DMS153 (cell line): Measurements from ENCODE around the gene ST3GAL3.
"Not testable (repeated sequence)": the region's sequence is repeated elsewhere in the genome, so short reads cannot be mapped to it uniquely, and the experiment has no call there.

Source experiments
- DNase-seq: peaks from one replicate; lab custom pipeline; 2025; lab: John Stamatoyannopoulos, UW

Gene ST3GAL3

DNA sequence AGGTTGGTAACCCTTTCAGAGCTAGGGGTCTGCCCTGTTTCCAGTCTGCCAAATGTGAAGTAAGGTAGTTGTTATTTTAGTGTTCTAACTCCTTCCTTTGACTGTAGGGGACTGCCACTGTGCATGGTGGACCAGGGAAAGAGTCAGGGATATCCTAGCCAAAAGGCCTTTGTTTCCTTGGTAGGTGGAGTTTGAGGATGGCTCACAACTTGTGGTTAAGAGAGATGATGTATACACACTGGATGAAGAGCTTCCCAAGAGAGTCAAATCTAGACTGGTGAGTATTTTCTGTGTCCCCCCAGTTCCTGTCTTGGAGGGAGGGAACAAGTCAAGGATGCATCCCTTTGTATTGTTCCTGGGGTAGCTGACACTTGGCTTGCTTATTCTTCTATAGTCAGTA lies 3.5 kb upstream of the ST3GAL3 start:
- DNase-seq = no peak

DNA sequence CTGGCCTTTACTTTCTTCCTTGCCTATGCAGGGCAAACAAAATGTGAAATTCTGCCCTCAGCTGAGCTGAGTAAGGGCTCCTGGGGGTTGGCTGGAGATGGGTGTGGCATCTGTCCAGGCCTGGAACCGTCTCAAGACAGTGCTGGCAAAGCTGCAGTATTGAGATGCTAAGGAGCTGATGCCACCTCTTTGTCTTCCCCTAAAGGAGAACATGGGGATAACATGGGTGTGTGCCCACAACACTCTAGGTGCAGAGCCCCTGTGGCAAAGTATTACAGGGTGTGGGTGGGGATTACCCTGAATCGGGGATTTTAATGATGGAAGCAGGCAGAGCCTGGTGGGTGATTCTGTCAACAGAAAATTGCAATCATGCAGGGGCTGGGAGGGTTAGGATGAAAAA lies 2.5 kb upstream of the ST3GAL3 start:
- no peak for DNase-seq

DNA sequence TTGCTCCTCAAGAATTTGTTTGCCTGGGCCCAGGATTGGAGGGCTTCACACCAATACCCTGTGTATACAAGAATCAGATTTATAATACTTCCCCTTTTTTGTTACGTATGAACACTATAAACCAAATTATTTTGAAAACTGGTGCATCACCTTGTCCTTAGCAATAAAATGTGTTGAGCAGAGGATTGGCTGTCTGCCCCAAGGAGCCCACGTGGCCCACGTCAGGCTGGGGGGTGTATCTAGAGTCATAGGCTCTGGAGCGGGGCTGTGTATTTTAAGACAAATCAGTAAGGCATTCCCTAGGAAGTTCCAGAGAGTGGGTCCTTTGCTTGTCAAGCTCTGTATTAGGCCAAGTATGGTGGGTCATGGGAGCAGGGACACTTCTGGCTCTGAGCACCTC lies 2.0 kb upstream of the ST3GAL3 start:
- DNase-seq = no peak

DNA sequence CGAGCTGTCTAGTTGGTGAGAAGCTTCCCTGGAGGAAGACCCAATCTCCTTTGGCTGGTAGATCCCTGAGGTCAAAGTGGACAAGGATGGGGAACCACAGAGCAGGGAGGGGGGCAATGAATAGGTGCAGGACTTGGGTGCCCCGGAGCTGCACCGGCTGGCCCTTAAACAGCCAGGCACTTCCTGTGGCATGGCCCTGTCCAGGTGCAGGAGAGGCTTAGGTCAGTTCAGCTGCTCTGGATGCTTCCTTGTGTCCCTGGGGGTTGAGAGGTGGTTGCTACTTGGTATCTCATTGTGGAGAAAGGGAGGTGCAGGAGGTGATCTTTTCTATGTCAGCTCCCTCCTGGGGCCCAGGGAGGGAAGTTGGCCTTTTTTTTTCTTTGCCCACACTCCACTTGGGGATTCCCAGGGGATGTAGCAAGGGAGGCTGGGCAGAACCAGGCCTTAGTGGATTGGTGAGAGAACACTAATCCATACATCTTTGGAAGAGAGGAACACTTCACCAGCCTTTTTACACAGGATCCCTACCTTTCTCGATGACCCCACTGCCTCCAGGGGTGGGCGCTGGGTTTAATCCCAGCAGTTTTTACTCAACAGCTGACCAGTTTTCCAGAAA lies 1.2 kb upstream of the ST3GAL3 start:
- DNase-seq = no peak

DNA sequence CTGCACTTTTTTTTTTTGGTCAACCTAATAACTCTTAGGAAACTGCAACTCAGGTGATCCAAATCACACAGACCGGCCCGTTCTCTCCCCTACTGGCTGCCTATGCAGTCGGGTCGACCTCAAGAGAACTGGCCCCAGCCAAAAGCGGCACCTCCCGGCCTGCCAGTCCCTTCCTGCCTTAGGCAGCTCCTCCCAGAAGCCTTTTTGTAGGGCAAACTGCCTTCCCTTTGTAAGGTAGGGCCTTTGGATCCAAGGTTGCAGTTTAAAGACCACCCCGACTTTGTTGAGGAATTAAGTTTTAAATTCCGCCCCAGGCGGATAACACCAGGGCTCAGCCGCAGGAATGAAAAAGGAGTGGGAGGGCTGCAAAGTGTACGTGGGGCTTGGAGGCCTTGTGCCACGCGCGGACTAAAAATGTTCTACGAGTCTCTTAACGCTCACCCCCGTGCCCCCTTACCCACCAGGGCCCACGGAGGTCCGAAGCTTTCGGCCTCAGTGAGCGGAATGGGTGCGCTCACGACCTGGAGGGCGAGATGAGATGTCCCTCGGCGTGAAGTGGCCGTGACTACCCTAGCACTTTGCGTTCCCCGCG lies 642 bp upstream of the ST3GAL3 start:
- no peak for DNase-seq

DNA sequence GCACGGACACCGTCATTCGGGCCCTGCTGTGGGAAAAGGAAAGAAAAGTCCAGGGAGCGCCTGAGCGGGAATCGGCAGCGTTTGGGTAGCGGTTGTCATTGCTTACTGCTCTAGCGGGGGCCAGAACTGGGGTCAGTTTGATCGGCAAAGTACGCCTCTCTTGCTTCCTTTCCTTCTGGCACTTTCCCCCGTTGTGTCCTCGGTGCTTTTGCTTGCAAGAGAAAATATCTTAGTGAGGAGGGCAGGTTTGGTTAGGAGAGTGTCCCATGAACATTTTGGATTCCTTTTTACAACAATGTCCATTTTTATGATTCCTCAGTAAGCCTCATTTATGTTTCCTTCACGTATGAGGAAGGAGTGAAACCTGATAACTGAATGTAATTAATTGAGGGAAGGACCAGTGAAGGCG lies 670 bp downstream of the ST3GAL3 start:
- DNase-seq = no peak

DNA sequence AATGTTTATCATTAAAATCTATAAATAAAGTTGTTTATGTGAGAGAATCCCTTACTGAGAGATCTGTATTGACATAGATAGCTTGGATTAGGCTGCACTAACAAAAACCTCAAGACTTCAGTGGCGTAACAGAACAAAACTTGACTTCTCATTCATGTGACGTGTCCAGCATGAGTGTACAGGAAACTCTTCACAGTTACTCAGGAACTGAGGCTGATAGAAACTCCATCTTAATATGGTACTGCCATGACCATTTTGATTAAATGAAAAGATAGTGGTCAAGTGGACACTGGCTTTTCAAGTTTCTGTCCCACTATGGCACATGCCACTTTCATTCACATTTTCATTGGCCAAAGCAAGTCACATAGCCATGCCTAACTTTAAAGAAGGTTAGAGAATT lies 3.7 kb downstream of the ST3GAL3 start:
- DNase-seq = no peak

DNA sequence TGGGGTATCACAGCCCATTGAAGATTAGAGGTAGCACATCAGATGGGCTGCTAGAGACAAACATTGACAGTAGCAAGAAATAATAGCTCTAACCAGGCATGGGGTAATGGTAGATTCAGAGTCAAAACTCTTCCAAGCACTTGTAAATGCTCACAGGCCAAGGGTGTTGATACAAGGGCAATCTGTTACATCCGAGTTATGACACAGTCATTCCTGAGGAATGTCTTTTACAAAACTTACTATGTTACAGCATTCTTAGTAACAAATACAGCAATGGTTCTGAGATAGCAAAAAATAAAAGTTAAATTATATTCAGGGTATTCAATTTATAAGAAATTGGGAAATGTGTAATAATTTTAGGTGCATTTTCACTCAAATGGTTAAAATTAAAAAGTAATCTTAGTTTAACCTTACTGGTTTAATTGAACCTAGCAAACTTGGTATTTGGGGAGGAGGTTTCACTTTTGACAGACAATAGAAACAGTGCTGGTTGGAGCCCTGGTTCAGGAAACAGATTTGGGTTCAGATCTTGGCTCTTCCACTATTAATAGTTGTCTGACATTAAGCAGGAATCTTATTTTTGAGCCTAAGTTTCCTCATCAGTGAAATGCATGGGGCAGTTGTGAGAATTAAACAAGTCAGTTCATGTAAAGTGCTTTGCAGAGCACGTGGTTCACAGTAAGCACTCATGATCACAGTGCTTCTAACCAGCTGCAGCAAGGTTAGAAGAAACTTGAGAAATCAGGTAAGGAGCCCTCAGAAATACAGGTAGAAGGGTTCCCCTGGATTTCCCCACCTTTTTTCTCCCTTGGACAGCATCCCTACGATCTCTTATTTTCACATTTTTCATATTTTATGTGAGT lies 4.4 kb downstream of the ST3GAL3 start:
- DNase-seq = no peak

DNA sequence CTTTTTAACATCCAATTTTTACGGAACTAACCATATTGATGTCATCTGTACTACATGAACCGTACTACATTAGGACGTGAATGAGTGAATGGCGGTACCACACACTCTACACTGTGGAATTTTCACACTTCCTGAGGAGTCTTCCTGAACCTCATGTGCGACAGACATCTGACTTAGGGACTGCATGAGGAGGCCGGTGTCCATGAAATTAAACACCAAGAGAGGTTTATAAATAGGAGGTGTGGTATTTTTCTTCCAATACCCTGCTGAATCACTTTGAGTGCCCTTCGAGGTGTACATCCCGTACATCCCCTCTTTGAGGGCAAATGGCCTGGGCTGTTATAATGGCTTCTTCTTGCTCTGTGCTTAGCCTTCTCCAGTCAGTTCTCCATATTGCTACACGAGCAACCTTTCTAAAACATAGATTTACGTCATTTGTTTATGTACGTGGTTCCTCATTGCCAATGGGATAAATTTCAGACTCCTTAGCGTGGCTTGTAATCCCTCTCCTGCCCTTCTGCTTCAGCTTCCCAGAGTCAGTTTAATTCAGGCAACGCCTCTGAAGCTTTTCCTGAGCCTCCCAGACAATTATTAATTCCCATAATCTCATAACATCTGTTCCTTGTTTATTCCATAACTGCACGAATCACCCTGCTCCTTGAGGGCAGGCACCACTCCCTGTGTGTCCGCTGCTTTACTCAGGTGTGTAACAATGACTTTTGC lies 9.4 kb downstream of the ST3GAL3 start:
- DNase-seq = no peak

DNA sequence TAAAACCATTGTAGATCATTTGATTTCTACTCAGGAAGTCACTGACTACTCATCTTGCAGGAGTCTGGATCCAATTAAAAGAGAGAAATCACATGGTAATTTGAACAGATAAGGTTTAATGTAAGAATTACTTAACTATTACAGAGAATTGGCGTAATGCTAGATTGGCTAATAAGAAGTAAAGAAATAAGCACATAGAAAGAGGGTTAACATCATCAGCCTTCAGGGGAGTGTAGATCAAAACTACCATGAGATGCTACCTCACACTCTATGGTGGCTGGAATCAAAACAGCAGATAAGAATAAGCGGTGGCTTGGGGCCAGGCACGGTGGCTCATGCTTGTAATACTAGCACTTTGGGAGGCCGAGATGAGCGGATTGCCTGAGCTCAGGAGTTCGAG lies 11.7 kb downstream of the ST3GAL3 start:
- no peak for DNase-seq

DNA sequence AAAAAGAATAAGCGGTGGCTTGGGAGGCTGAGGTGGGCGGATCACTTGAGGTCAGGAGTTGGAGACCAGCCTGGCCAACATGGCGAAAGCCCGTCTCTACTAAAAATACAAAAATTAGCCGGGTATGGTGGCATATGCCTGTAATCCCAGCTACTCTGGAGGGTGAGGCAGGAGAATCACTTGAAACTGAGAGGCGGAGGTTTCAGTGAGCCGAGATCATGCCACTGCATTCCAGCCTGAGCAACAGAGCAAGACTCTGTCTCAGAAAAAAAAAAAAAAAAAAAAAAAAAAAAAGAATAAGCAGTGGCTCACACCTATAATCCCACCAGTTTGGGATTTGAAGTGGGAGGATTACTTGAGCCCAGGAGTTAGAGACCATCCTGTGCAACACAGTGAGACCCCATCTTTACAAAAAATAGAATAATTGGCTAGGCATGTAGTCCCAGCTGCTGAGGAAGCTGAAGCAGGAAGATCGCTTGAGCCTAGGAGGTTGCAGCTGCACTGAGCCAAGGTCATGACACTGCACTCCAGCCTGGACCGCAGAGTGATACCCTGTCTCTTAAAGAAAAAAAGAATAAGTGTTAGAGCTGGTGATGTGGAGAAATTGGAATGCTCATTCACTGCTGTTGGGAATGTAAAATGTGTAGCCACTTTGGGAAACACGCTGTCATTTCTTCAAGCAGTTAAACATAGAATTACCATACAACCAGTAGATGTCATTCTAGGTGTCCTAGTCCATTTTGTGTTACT lies 12.5 kb downstream of the ST3GAL3 start:
- DNase-seq = not testable (repeated sequence)

DNA sequence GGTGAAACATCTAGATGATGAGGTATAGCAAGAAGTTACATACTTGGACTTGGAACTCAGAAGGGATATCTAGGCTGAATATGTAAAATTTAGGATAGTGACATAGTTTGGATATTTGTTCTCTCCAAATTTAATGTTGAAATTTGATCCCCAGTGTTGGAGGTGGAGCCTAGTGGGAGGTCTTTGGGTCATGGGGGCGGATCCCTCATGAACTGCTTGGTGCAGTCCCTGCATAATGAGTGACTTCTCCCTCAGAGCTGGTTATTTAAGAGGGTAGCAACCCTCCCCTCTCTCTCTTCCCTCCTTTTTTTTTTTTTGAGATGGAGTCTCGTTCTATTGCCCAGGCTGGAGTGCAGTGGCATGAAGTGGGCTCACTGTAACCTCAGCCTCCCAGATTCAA lies 15.5 kb downstream of the ST3GAL3 start:
- DNase-seq = no peak

DNA sequence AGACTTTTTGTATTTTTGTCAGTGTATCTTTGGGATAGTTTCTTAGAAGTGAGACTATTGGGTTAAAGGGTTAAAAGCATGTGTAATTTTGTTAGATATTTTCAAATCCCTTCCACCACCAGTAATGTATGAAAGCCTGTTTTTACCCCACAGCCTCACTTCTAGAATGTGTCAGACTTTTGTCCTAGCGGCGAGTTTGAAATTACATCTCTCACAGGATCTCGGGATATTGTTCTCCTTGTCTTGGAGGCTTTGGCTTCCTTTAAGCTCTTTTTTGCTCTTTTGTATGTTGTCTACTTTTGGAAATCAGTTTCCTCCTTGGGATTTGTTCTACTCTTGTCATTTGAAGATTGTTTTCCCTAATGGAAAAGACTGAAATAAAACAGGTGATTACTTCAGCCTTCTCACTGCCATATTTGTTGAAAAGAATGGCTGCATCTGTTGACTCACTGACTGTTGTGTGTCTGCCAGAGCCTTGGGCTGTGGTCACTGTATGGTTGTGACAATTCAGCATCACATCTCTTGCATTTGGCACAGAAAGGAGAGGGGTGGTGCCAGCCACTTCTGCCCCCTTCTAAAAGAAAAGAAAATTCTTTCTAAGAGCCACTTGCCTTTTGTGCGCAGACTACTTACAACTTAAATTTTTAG lies 22.6 kb downstream of the ST3GAL3 start:
- no peak for DNase-seq

DNA sequence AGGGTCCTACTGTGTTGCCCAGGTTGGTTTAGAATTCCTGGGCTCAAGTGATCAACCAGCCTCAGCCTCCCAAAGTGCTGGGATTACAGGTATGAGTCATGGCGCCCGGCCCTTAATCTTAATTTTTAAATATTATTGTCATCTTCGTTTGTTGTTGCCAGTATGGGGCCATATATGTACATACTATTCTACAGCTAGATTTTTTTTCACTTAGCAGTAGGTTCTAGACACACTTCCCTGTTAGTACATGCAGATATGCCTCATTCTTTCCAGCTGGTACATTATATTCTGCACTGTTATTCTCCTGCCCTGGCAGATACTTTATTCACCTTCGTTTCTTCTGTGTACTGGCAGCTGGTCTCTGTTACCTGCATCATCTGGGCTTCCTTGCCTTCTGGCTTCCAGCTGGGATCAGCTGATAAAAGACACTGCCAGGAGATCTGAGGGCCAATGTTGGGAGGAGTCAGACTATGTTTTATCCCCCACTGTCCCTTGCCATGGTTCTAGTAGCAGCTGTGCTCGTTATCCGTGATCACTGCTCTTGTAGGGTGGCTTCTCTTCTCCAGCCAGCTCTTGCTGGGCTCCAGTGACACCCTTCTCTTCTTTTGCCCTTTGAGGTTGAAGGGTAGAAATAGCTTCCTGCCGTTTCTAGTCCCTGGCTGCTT lies 24.7 kb downstream of the ST3GAL3 start:
- no peak for DNase-seq

DNA sequence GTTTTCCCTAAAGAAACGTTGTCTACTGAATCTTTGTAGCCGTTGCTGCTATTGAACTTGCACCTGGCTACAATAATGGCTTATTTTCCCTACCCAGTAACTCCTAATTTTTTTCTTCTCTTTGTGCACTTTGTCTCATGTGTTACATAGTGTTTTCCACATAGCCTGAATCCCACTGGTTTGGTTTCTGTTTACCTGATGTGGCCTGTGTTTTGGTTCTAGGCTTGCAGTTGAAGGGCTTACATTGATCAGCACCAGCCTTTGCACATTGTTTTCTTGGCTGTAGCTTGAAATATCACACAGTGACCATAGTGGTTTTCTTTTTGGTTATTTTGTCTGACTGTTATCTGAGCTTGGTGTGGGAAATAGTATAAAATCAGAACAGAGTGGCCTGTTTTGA lies 29.5 kb downstream of the ST3GAL3 start:
- DNase-seq = no peak

DNA sequence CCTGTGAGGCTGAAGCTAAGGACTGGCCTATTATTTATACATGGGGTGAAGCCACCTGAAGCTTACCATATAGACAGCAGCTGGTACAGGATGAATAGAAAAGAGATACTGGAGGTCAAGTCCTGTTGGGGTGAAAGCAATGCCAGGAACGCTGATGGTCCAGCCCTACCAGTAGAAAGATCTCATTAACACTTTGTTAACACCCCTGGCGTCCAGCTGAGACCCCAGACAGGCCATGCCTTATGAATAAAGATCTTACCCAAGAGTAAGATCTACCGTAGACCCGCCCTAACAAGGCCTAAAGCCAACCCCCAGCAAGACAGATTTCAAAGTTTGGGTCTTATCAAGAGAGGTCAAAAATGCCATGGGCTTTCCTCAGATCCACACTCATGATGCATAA lies 34.7 kb downstream of the ST3GAL3 start:
- DNase-seq = no peak

DNA sequence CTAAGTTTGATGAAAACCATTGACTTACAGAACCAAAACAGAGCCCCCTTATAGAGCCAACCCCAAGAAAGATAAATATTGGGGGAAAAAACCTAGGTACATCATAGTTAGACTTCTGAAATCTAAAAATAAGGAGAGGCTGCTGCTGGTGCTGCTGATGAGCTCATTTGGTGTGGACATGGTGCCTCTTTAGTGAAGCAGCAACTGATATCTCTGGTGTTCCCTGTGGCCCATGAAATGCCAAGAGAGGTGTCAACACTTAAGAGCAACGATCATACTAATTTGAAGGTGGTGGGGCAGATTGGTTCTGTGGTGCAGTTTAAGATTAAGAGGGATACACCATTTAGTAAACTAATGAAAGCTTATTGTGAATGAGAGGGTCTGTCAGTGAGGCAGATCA lies 35.9 kb downstream of the ST3GAL3 start:
- DNase-seq = no peak

DNA sequence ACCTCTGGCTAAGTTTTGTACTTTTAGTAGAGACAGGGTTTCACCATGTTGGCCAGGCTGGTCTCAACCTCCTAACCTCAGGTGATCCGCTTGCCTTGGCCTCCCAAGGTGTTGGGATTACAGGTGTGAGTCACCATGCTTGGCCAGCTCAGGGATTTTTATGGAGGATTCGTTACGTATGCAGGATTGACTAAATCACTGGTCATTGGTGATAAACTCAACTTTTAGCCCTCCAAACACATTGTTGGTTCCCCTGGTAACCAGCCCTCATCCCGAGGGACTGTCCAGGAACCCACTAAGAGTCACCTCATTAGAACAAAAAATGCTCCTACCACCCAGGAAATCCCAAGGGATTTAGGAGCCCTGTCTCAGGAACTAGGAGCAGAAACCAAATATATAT lies 40.4 kb downstream of the ST3GAL3 start:
- no peak for DNase-seq

DNA sequence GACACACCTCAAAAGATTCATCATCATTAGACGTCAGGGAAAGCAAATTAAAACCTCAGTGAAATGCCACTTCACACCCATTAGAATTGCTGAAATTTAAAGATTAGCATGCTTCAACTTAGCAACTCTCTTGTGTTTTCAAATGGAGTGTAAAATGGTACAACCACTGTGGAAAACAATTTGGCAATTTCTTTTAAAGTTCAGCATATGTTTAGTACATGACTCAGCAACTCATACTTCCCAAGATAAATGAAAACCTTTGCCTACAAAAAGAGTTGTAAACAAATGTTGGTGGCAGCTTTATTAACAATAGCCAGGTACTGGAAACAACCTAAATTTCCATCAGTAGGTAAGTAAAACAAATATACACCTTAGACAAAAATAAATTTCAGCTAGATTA lies 42.7 kb downstream of the ST3GAL3 start:
- no peak for DNase-seq

DNA sequence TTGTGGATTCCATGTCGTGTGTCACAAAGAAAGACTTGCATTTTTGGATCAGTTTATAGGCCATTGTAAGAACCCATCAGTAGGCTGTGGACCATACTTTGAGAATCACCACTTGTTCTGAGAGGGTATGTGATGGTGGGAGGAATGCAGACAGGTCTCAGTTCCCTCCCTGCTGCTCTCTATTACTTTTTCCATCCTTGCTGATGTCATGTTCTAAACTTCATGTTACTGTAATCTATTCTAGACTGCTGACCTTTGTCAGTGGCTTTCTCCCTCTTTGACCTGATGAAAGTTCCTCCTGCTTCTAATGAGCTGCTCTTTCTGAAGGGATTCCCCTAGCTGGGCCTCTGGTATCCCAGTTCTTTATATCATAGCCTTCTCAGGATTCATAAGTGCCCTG lies 46.1 kb downstream of the ST3GAL3 start:
- no peak for DNase-seq

DNA sequence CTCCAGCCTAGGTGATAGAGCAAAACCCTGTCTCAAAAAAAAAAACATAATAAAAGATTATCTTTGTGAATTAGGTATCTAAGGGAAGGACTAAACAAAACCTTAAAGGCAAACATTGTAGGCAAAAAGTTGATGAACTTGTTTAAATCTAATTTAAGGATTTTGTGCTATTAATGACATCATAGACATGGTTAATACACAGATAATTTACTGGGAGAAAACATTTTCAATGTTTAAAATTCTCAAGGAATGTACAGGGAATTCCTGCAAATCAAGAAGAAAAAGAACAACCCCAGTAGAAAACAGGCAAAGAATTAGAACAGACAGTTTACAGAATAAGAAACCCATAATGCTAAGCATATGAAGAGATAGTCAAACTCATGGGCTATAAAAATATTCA lies 47.6 kb downstream of the ST3GAL3 start:
- DNase-seq = no peak
